Measurements from ENCODE around the gene PASK. TPM values are rescaled to one million over a fixed set of nuclear protein-coding genes. Genes with fewer than 3 reads are reported as not detected.

PASK gene
- total and polyA plus RNA-seq, 3 donors from 2014 or later = 48.6 to 57.6 (median 54.0) TPM

GRCh38 chr2:241182531-241183133, 33.4 kb upstream of the PASK start:
- DNase-seq = no peak
- H3K4me3 ChIP-seq = no peak overlapping the region
- H3K27me3 ChIP-seq = no peaks in the 10 kb centered on the region
- WGBS, 2 donors = 90 to 94% methylated on average over 23 to 26 of the region's 28 CpGs
- no peak overlapping the region for H3K27ac ChIP-seq
- H3K4me1 ChIP-seq = no peaks in the 10 kb centered on the region
- intact Hi-C loops (cut with DNase I; ENCODE audit: low total_unique reads) = no loop called here
- H3K36me3 ChIP-seq (ENCODE audit: low read depth, missing control alignments) = no peaks in the 10 kb centered on the region
- H3K9me3 ChIP-seq = no peaks in the 10 kb centered on the region
- TF ChIP-seq, protein P1, sequence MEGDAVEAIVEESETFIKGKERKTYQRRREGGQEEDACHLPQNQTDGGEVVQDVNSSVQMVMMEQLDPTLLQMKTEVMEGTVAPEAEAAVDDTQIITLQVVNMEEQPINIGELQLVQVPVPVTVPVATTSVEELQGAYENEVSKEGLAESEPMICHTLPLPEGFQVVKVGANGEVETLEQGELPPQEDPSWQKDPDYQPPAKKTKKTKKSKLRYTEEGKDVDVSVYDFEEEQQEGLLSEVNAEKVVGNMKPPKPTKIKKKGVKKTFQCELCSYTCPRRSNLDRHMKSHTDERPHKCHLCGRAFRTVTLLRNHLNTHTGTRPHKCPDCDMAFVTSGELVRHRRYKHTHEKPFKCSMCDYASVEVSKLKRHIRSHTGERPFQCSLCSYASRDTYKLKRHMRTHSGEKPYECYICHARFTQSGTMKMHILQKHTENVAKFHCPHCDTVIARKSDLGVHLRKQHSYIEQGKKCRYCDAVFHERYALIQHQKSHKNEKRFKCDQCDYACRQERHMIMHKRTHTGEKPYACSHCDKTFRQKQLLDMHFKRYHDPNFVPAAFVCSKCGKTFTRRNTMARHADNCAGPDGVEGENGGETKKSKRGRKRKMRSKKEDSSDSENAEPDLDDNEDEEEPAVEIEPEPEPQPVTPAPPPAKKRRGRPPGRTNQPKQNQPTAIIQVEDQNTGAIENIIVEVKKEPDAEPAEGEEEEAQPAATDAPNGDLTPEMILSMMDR (IDR thresholded peaks at IDR 0.05) = no peak
- TF ChIP-seq POLR2A (IDR thresholded peaks at IDR 0.05) = no peak

- Histone ChIP-seq H3K27me3 (no peaks in the 10 kb centered on the region), H3K36me3 (ENCODE audit: low read depth, missing control alignments) (no peaks in the 10 kb centered on the region), H3K4me1 (no peaks in the 10 kb centered on the region), H3K9me3 (no peaks in the 10 kb centered on the region), H3K27ac (no peak overlapping the region), H3K4me3 (no peak overlapping the region)
- DNase-seq = no peak
- TF ChIP-seq, protein P1 (IDR thresholded peaks at IDR 0.05) = no peak
- no peak for TF ChIP-seq POLR2A (IDR thresholded peaks at IDR 0.05)
- intact Hi-C loops (cut with DNase I; ENCODE audit: low total_unique reads) = no loop called here
- 97 to 100% methylated on average over 3 of the region's 3 CpGs for WGBS, 2 donors
These were observed 32.9 kb upstream of the PASK start for GRCh38 chr2:241182126-241182525.

GRCh38 chr2:241180495-241180894, 31.2 kb upstream of the PASK start:
- TF ChIP-seq, protein P1 (IDR thresholded peaks at IDR 0.05) = no peak
- no peak for TF ChIP-seq POLR2A (IDR thresholded peaks at IDR 0.05)
- DNase-seq = no peak
- intact Hi-C loops (cut with DNase I; ENCODE audit: low total_unique reads) = no loop called here
- H3K27ac ChIP-seq = no peak overlapping the region
- no peak overlapping the region for H3K4me3 ChIP-seq
- no peaks in the 10 kb centered on the region for H3K27me3 ChIP-seq
- 92 to 97% methylated on average over 9 to 12 of the region's 12 CpGs for WGBS, 2 donors
- no peaks in the 10 kb centered on the region for H3K4me1 ChIP-seq
- H3K36me3 ChIP-seq (ENCODE audit: low read depth, missing control alignments) = no peaks in the 10 kb centered on the region
- no peaks in the 10 kb centered on the region for H3K9me3 ChIP-seq

DNA sequence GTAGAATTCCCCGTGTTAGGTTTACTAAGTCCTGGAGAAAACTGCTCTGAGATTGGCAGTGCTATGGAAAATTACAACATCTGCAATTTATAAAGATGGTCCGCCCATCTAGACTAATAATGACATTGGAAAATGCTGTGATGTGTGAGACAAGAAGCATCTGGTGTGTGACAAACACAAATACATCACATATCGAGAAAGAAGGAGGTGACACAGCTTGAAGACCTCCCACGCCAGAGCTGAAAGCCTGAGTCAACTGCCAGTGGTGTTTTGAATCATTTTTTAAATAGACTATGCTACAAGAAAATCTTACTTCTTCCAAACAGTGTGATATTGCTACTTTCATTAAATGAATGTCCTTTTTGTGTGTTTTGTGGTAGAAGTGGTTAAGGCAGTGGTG, 30.6 kb upstream of the PASK start:
- no peak for TF ChIP-seq POLR2A (IDR thresholded peaks at IDR 0.05)
- TF ChIP-seq, protein P1 (IDR thresholded peaks at IDR 0.05) = no peak
- Histone ChIP-seq H3K4me1 (no peaks in the 10 kb centered on the region), H3K27ac (no peak overlapping the region), H3K9me3 (no peaks in the 10 kb centered on the region), H3K27me3 (no peaks in the 10 kb centered on the region), H3K4me3 (no peak overlapping the region), H3K36me3 (ENCODE audit: low read depth, missing control alignments) (no peaks in the 10 kb centered on the region)
- 86 to 91% methylated on average over 4 of the region's 4 CpGs for WGBS, 2 donors
- no peak for DNase-seq
- intact Hi-C loops (cut with DNase I; ENCODE audit: low total_unique reads) = no loop called here

GRCh38 chr2:241178961-241179360, 29.7 kb upstream of the PASK start:
- no peak for TF ChIP-seq POLR2A (IDR thresholded peaks at IDR 0.05)
- TF ChIP-seq, protein P1 (IDR thresholded peaks at IDR 0.05) = no peak
- H3K4me3 ChIP-seq = no peak overlapping the region
- 76 to 93% methylated on average over 4 of the region's 4 CpGs for WGBS, 2 donors
- H3K36me3 ChIP-seq (ENCODE audit: low read depth, missing control alignments) = no peaks in the 10 kb centered on the region
- DNase-seq = no peak
- H3K9me3 ChIP-seq = no peaks in the 10 kb centered on the region
- H3K27ac ChIP-seq = no peak overlapping the region
- intact Hi-C loops (cut with DNase I; ENCODE audit: low total_unique reads) = no loop called here
- H3K4me1 ChIP-seq = no peaks in the 10 kb centered on the region
- H3K27me3 ChIP-seq = no peaks in the 10 kb centered on the region

All from testis (tissue), 3 donors.